Stimulated activated CD8-positive, alpha-beta memory T cell treated with anti-CD3 and anti-CD28 coated beads, Interleukin-15, amount 100 ng/mL, for 48 hours (primary cell): ENCODE data around the gene CLDN9.

Source experiments
- DNase-seq, 2 donors: peaks; one replicate each; pipeline ENCODE4 v3.0.0-alpha.2; 2020; ENCODE audit warnings: low read depth in 2 of 2

CLDN9 gene, protein sequence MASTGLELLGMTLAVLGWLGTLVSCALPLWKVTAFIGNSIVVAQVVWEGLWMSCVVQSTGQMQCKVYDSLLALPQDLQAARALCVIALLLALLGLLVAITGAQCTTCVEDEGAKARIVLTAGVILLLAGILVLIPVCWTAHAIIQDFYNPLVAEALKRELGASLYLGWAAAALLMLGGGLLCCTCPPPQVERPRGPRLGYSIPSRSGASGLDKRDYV

DNA sequence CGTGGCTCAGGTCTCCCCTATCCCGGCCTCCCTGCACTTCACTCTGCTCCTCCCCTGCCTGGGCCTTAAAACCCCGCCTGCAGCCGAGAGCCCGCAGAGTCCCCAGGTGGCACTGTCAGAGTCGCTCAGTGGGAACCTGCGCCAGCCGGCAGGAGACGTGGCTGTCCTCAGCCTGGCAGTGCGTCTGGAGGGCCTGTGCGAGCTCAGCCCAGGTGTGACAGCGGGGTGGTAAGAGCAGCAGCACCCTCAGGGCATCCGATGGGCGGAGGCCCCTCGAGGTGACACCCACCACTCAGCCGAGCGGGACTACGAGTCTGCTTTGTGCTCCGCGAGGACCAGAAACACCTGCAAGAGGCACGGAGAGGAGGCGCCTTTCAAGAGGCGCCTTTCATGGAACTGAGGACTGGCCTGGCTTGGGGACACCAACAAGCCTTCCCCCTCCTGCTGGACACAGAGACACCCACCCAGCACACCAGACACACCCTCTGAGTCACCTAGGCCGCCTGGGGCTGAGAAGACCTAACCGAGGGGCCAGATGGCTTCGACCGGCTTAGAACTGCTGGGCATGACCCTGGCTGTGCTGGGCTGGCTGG lies at the start of gene CLDN9:
Gene CLDN9 (plus strand): TSS at position 96 of the 593 bp plus-strand sequence. CDS start 440 bp downstream, at position 536.
- no peak for DNase-seq

DNA sequence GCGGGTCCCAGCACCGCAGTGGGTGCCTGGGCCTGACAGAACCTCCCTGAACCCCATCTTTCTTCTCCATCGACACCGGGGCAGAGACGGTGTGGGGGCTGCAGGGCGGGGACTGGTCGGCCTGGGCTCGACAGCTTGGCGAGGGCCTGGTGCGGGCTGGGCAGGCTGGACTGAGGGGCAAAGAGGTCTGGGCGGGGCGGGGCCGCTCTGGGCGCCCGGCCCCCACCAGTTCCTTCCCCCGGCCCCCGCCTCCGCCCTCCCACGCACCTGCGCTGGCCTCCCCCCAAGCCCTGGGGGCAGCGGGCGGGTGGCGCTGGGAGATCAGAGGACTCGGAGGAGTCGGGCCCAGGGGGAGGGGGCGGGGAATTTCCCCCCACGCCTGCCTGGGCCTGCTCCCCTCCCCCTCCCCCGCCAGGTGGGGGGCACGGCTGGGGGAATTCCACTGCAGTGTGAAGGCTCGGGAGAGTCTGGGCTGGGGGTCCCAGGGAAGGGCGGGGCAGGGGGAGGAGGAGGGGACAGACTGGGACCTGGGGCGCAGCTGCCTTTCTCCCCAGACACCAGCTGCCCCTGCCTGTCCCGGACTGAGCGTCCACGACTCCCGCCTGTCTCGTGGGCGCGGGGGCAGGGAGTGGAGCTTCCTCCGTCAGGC lies 49.5 kb upstream of the CLDN9 start:
- no peak for DNase-seq

DNA sequence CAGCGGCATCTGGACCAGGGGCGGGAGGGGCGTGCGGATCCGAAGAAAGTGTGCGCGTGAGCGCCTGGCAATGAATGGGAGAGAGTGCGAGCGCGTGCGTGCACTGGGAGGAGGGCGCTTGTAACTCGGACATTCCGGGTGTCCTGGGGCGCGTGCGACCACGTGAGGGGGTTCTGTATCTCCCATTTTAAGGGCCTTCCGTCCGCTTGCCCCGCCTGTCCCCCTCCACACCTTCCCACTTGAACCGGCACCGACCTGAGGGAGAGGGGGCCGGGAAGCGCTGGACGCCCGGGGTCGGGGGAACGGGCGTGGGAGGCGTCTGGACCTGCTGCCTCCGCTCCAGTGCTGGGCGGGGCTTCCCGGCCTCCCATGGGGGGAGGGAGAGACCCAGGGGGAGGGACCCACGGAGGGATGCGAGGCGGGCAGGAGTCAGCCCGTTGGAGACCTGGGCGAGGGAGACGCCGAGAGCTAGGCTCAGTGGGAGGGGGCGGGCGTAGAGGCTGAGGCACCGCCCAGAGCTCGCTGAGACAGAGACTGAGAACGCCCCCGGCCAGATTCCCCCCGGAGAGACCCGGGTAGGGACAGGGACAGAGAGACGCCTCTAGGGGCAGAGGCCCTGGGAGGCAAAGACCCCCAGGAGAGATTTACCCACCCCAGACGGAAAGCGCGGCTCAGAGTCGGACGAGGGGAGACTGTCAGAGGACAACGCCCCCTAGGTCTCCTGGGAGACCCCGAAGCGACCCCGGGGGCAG lies 48.8 kb upstream of the CLDN9 start, which contains the start of gene KREMEN2:
Gene KREMEN2 (plus strand): TSS at position 553 of the 752 bp plus-strand sequence. CDS start 246 bp downstream, outside the sequence.
- DNase-seq: no peak

DNA sequence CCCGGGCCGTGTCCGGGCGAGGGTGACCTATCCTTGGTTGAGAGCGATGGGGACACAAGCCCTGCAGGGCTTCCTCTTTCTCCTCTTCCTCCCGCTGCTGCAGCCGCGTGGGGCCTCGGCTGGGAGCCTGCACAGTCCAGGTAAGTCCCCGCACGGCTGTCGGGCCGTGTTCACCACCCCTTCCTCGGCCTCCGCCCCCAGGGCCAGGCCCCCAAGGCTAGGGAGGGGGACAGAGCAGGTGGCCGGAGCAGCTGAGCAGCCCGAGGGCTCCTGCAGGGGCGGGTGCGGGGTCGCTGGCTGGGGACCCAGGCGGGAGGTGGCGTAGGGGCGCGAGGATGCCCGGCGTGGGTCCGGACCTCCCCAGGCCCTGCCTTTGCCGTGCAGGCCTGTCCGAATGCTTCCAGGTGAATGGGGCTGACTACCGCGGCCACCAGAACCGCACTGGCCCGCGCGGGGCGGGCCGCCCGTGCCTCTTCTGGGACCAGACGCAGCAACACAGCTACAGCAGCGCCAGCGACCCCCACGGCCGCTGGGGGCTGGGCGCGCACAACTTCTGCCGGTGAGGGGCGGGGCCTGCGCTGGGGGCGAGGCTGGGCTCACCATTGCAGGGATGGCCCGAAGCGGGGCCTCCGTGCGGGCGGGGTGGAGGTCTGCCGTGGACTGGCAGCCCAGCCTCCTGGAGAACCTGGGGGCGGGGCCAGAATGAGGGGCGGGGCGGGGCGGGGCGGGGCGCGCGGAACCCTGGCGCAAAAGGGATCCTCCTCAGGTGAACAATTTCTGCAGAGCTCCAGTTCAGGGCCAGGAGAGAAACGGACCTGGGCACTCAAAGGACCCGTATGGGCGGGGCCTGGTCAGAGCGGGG lies 48.0 kb upstream of the CLDN9 start:
- DNase-seq: peak in 1 of 2 donors; percentile 69

DNA sequence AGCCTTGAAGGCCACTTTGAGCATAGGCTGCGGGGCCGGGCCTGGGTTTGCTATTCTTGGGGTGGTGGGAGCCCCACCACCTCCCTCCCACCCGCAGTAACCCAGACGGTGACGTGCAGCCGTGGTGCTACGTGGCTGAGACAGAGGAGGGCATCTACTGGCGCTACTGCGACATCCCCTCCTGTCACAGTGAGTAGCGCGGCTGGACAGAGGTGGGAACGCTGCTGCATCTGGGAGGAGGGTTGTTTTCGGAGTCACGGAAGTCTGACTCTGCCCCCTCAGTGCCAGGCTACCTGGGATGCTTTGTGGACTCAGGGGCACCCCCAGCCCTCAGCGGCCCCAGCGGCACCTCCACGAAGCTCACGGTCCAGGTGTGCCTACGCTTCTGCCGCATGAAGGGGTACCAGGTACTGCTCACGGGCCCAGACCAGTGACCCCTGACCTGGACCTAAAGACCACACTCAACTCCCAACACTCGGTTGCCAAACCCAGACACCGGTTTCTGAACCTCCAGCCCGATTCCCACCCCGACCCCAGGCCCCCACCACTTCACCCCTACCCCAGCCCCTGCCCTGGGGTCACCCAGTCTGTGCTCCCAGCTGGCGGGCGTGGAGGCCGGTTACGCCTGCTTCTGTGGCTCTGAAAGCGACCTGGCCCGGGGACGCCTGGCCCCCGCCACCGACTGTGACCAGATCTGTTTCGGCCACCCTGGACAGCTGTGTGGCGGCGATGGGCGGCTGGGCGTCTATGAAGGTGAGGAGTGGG lies 46.5 kb upstream of the CLDN9 start:
- DNase-seq: no peak

DNA sequence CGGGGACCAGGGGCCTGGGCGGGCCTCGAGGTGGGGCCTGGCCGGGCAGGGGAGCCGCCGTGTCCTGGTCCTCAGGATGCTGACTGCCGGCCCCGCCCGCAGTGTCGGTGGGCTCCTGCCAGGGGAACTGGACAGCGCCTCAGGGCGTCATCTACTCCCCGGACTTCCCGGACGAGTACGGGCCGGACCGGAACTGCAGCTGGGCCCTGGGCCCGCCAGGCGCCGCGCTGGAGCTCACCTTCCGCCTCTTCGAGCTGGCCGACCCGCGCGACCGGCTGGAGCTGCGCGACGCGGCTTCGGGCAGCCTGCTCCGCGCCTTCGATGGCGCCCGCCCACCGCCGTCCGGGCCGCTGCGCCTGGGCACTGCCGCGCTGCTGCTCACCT lies 45.9 kb upstream of the CLDN9 start:
- no peak for DNase-seq

DNA sequence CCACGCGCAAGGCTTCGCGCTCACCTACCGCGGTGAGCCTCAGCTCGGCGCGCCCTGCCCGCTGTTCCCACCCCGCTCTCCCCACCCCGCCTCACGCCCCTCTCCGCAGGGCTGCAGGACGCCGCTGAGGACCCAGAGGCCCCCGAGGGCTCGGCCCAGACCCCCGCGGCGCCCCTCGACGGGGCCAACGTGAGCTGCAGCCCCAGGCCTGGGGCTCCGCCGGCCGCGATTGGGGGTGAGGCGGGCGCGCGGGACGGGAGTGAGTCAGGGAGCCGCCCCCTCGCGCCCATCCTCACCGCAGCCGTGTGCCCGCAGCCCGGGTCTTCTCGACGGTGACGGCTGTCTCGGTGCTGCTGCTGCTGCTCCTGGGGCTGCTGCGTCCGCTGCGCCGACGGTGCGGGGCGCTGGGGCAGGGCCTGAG lies 45.5 kb upstream of the CLDN9 start:
- DNase-seq: no peak

DNA sequence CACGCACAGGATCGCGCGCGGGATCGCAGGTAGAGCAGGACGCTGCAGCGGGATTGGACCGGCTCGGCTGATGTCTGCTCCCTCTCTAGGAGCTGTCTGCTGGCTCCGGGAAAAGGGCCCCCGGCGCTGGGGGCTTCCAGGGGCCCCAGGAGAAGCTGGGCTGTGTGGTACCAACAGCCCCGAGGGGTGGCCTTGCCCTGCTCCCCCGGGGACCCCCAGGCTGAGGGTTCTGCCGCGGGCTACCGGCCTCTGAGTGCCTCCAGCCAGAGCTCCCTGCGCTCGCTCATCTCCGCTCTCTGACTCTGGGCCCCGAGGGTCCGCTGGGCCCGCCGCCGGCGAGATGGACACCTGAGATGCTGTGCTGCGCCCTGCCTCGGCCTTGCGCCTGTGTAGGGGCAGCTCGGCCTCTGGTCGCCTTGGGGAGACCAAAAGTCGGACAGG lies 45.0 kb upstream of the CLDN9 start:
- DNase-seq: no peak

DNA sequence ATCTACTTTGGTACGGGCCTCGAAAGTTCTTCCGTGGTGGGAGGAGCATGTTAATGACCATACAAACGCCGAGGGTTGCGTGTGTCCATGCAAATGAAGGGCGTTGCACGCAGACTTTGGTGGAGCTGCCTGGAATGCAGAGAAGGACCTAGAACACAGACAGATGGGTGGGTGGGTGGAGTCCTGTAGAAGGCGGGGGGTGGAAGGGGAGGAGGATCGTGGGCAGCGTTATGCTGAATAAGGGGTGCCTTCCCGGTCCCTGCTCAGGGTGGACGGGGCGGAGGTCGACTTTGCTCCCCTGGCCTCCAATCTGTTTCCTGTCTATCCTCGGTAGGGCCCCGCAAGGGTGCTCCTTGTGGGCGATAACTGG lies 44.4 kb upstream of the CLDN9 start:
- DNase-seq: no peak

DNA sequence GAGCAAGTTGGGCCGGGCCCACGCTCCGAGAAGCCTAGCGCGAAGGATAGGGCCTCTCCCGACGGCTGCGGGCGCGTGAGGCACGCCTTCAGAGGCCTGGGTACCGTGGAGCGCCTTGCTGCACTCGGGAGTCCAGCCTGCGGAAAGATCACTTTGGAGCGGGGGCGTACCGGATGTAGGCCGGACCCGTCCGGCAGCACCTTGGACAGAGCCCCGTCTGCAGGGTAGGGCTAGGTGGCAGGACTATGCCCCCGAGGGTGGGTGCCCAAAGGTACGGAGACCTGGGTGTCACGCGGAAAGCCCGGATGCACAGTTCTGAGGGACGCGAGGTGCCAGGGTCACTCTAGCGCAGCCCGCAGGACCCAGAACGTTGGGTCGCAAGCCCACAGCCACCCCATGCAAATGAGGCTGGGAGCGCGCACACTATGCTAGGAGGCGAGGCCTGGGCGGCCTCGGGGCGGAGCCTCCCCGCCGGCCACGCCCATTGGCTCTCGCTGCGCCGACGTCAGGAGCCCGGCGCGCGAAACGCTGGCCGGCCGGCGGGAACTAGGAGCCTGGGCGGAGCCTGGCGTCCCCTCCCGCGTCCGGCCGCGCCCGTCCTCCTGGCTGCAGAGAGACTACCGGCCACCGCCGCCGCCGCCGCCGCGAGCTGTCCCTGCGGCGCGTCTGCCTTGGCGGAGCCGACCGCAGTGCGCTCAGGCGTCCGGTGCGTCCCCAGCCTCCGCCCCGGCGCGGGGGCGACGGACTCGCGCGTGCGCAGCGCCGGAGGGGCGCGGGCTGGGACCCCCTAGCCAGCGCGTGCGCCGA lies 43.8 kb upstream of the CLDN9 start, which contains the start of gene PAQR4:
Gene PAQR4 (plus strand): TSS at position 611 of the 807 bp plus-strand sequence. CDS start 327 bp downstream, outside the sequence.
- peak; percentile 79 to 81 for DNase-seq

DNA sequence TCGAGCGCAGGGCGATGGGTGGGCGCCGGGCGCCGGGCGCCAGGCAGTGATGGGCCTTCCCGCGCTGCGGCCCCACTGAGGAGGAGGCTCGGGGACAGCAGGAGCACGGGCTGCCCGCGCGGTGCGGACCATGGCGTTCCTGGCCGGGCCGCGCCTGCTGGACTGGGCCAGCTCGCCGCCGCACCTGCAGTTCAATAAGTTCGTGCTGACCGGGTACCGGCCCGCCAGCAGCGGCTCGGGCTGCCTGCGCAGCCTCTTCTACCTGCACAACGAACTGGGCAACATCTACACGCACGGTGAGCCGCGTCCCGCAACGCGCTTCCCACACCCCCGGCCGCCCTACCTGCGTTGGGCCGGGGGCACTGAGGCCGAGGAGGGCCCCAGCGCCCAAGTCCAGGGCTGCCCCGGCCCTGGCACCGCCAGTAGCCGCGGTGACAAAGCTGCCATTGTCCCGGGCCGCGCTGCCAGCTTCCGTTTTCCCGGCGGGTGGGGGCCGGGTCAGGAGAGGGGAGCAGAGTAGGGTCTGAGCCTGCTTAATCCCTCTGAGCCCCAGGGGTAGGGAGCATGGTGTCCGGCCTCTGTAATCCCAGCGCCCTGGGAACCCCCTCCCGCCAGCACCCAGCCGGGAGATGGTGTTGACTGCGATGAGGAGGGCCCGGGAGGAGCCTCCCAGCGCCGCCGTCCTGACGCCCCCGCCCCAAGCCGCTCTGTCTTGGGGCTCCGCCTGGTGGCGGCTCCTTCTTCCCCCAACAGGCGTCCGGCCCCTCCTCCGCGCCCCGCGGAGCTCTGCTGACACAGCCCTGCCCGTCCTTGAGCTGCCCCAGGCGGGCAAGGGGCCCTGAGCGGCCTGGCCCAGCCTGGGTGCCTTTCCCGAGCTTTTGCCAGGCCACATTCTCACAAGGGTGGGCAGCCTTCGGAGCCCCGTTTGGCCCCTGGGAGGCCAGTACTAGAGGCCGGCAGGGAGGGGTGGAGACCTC lies 42.9 kb upstream of the CLDN9 start:
- DNase-seq: peak; percentile 82 to 83

DNA sequence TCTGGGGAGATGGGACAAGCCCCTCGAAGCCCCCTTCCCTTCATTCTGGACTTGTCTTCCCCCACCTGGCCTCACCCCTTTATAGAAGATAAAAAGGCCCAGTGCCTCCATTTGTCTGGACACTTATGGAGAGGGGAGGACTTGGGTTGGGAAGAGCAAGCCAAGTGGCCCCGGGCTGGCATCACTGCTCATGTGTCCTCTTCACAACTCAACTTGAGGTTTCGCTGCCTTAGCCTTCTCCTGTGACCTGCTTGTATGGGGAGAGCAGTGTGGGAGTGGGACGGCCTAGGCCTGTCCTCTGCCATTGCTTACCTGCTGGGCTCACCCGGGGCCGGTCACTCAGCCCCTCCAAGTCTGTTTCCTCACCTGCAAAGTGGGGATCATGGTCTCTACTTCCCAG lies 42.2 kb upstream of the CLDN9 start:
- DNase-seq: no peak

DNA sequence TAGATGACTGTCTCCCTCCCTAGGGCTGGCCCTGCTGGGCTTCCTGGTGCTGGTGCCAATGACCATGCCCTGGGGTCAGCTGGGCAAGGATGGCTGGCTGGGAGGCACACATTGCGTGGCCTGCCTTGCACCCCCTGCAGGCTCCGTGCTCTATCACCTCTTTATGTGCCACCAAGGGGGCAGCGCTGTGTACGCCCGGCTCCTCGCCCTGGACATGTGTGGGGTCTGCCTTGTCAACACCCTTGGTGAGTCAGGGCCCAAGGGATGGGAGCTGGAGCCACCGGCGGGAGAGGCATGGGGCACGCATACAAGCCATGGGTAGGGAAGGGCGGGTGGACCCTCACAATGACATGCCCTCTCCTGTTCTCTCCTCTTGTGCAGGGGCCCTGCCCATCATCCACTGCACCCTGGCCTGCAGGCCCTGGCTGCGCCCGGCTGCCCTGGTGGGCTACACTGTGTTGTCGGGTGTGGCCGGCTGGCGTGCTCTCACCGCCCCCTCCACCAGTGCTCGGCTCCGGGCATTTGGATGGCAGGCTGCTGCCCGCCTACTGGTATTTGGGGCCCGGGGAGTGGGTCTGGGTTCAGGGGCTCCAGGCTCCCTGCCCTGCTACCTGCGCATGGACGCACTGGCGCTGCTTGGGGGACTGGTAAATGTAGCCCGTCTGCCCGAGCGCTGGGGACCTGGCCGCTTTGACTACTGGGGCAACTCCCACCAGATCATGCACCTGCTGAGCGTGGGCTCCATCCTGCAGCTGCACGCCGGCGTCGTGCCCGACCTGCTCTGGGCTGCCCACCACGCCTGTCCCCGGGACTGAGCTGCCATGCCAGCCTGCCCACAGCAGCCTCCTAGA lies 41.4 kb upstream of the CLDN9 start:
- no peak for DNase-seq

DNA sequence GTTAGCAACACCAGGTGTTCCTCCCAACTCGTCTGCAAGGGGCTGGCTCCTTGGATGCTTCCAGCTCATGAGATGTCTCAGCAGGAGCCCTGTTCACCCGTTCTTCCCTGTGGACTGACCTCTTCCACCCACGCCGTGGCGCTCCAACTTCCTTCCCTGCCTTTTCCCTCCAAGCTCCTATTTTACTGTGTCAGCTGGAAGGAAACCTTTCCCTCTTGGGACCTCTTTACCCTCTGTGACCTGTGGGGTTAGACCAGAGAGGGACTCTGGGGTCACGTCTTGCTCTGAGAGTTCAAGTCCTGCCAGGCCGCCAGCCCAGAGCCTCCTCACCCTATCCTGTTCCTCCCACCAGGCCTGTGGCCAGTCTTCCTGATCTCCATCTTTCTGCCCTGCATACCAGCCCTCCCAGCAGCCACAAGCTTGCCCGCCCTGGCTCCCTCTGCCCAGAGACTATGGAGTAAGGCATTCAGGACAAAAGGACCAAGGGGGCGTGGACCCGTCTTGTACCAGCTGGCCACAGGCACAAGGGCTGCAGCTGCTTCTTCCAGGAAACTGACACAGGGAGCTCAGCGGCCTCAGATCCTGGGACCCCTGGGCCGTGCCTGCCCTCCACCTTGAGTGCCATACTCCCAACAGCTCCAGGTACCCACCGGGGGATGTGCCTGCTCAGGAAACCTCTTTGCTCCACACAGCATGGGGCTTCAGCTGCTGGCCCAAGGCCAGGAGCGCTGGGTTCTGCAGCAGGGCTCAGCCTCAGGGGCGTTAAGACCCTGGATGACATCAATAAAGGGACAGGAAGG lies 40.5 kb upstream of the CLDN9 start:
- no peak for DNase-seq

DNA sequence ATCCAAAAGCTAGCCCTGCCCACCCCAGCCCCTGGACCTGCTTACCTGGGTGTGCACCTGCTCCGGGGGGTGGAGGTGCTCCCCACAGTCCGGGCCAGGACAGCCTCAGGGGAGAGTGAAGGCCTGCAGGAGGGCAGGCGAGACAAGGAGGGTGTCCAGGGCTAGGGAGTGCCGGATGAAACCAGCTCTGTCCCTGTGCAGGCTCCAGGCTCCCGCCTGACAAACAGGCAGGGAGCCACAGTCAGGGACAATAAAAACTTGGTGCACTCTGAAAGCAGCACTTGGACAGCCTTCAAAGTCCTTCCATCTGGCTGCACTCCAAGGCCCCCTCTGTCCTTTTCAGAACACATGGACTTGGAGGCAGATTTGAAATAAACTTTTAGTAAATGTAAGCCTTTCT lies 39.6 kb upstream of the CLDN9 start:
- no peak for DNase-seq

DNA sequence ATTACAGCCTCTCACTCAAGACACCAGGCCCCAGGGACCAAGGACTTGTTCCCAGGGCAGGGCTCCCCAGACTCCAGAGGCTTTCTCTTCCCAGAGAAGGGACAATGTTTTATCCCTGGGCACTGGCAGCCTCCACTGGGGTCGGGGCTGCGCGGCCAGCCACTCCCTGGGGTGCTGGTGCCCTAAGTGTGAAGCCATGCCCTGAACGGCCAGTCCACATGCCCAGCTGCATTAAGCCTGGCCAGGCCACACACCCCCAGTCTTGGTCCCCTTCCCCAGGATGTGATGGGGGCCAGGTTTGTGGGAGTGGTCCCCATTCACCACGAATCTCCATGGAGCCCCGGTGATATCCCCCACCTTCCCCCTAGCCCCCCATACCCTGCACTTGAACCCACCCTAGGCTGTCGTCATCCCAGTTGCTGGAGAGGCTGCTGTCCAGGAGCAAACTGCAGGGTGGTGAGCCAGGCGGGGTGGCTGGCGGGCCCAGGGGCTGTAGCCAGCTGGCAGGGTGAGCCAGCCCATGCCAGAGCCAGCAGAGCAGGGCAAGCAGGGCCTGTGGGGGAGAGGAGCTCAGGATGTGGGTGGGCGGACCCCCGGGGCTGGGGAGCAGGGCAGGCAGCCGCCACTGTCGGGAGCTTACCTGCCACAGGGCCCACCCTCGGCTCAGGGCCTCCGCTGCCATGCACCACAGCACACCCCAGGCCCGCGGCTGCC lies 39.0 kb upstream of the CLDN9 start:
- DNase-seq: no peak
